Measurements from ENCODE around the gene FRAS1.
"Not testable (repeated sequence)": the region's sequence is repeated elsewhere in the genome, so short reads cannot be mapped to it uniquely, and the experiment has no call there.

The FRAS1 gene

GRCh38 chr4:78120144-78120880, 63.2 kb downstream of the FRAS1 start:
- DNase-seq (ENCODE audit: low read depth in 2 of 2), result no peak

GRCh38 chr4:78121338-78121904, 64.3 kb downstream of the FRAS1 start:
- no peak for DNase-seq (ENCODE audit: low read depth in 2 of 2)

- not testable (repeated sequence) for DNase-seq (ENCODE audit: low read depth in 2 of 2)
Measured at GRCh38 chr4:78125834-78126331, 68.8 kb downstream of the FRAS1 start.

- no peak for DNase-seq (ENCODE audit: low read depth in 2 of 2)
Measured at GRCh38 chr4:78129383-78130108, 72.4 kb downstream of the FRAS1 start.

- DNase-seq (ENCODE audit: low read depth in 2 of 2), result no peak
Measured at GRCh38 chr4:78131403-78131802, 74.3 kb downstream of the FRAS1 start.

GRCh38 chr4:78136109-78137081, 79.3 kb downstream of the FRAS1 start:
- no peak for DNase-seq (ENCODE audit: low read depth in 2 of 2)

- no peak for DNase-seq (ENCODE audit: low read depth in 2 of 2)
Measured at GRCh38 chr4:78137532-78137931, 80.4 kb downstream of the FRAS1 start.

- DNase-seq (ENCODE audit: low read depth in 2 of 2), result no peak
Measured at GRCh38 chr4:78138252-78138651, 81.1 kb downstream of the FRAS1 start.

GRCh38 chr4:78143634-78144033, 86.5 kb downstream of the FRAS1 start:
- DNase-seq (ENCODE audit: low read depth in 2 of 2), result no peak

- no peak for DNase-seq (ENCODE audit: low read depth in 2 of 2)
Measured at GRCh38 chr4:78145008-78145407, 87.9 kb downstream of the FRAS1 start.

GRCh38 chr4:78145622-78146021, 88.5 kb downstream of the FRAS1 start:
- DNase-seq (ENCODE audit: low read depth in 2 of 2), result no peak

GRCh38 chr4:78149751-78150542, 92.8 kb downstream of the FRAS1 start:
- DNase-seq (ENCODE audit: low read depth in 2 of 2), result no peak

- no peak for DNase-seq (ENCODE audit: low read depth in 2 of 2)
Measured at GRCh38 chr4:78150543-78150864, 93.4 kb downstream of the FRAS1 start.

- no peak for DNase-seq (ENCODE audit: low read depth in 2 of 2)
Measured at GRCh38 chr4:78152795-78153194, 95.7 kb downstream of the FRAS1 start.

- no peak for DNase-seq (ENCODE audit: low read depth in 2 of 2)
Measured at GRCh38 chr4:78154972-78155590, 98.0 kb downstream of the FRAS1 start.

GRCh38 chr4:78155616-78156105, 98.5 kb downstream of the FRAS1 start:
- DNase-seq (ENCODE audit: low read depth in 2 of 2), result no peak

GRCh38 chr4:78156520-78156919, 99.4 kb downstream of the FRAS1 start:
- DNase-seq (ENCODE audit: low read depth in 2 of 2), result no peak

- DNase-seq (ENCODE audit: low read depth in 2 of 2), result no peak
Measured at GRCh38 chr4:78162342-78162741, 105.2 kb downstream of the FRAS1 start.

- no peak for DNase-seq (ENCODE audit: low read depth in 2 of 2)
Measured at GRCh38 chr4:78162821-78163220, 105.7 kb downstream of the FRAS1 start.

GRCh38 chr4:78165758-78166157, 108.6 kb downstream of the FRAS1 start:
- DNase-seq (ENCODE audit: low read depth in 2 of 2), result no peak

Measured in stimulated activated CD8-positive, alpha-beta memory T cell treated with anti-CD3 and anti-CD28 coated beads, Interleukin-7, amount 100 ng/mL, for 4 hours (primary cell).